HepG2 (cell line): Measurements from ENCODE around the gene PTPN18. TPM values are rescaled to one million over a fixed set of nuclear protein-coding genes. Genes with fewer than 3 reads are reported as not detected.

Experiments
- ELK4 ChIP-seq: sonication (generic); formaldehyde crosslinking; IDR thresholded peaks from 2 replicates; pipeline ENCODE4 v1.9.0; 2021; ENCODE audit warnings: missing genetic modification reagents, borderline replicate concordance
- FOXO1 ChIP-seq: sonication (generic); formaldehyde crosslinking; IDR thresholded peaks from 2 replicates; pipeline ENCODE4 v1.4.0; 2020; ENCODE audit warnings: missing genetic modification reagents
- IKZF1 ChIP-seq: fragments of 450-650 bp; IDR thresholded peaks from 2 replicates; pipeline ENCODE4 v1.7.1; 2016
- MBD4 ChIP-seq: IDR thresholded peaks from 2 replicates; pipeline ENCODE4 v1.6.1; 2012; ENCODE audit warnings: low read length, inconsistent platforms, borderline replicate concordance
- PAXIP1 ChIP-seq: sonication (generic); formaldehyde crosslinking; conservative IDR thresholded peaks from 2 replicates; pipeline ENCODE4 v1.4.0; 2020; ENCODE audit warnings: mild to moderate bottlenecking, missing genetic modification reagents, moderate library complexity
- RARA ChIP-seq: IDR thresholded peaks from 2 replicates; pipeline ENCODE4 v1.6.1; 2016; ENCODE audit warnings: missing genetic modification reagents, missing compliant biosample characterization
- SYNCRIP ChIP-seq: fragments of 200-400 bp; formaldehyde crosslinking; IDR thresholded peaks from 2 replicates; pipeline ENCODE4 v1.6.1; 2018; ENCODE audit warnings: mild to moderate bottlenecking, low read depth, low read length; ENCODE audit not compliant: insufficient read depth
- ZBTB37 ChIP-seq: sonication (generic); formaldehyde crosslinking; IDR thresholded peaks from 2 replicates; pipeline ENCODE4 v1.4.0; 2020; ENCODE audit warnings: mild to moderate bottlenecking, missing genetic modification reagents
- ZFAT ChIP-seq: sonication (generic); formaldehyde crosslinking; conservative IDR thresholded peaks from 2 replicates; pipeline ENCODE4 v1.8.1; 2023; ENCODE audit warnings: missing genetic modification reagents, inconsistent platforms
- ZNF318 ChIP-seq: sonication (generic); formaldehyde crosslinking; IDR thresholded peaks from 2 replicates; pipeline ENCODE4 v1.4.0; 2020; ENCODE audit warnings: mild to moderate bottlenecking, missing genetic modification reagents
- ZNF331 ChIP-seq: sonication (generic); formaldehyde crosslinking; IDR thresholded peaks from 2 replicates; pipeline ENCODE4 v1.4.0; 2020; ENCODE audit warnings: missing genetic modification reagents
- ZNF337 ChIP-seq: sonication (generic); formaldehyde crosslinking; IDR thresholded peaks from 2 replicates; pipeline ENCODE4 v1.5.1; 2020; ENCODE audit warnings: missing genetic modification reagents, low read depth, mild to moderate bottlenecking, borderline replicate concordance
- ZNF607 ChIP-seq: sonication (generic); formaldehyde crosslinking; IDR thresholded peaks from 2 replicates; pipeline ENCODE4 v1.5.1; 2020; ENCODE audit warnings: missing genetic modification reagents, mild to moderate bottlenecking, borderline replicate concordance
- ZNF780A ChIP-seq: sonication (generic); formaldehyde crosslinking; IDR thresholded peaks from 2 replicates; pipeline ENCODE4 v1.8.0; 2022; ENCODE audit warnings: mild to moderate bottlenecking, missing genetic modification reagents, moderate library complexity
- polyA plus RNA-seq, 8 experiments: library from polyadenylated mRNA; depleted of rRNA in 3 of 8; stranded (reverse) in 7 of 8; unstranded in 1 of 8; fragments of >200 nt; fragmentation: Illumina TruSeq in 4 of 8; extraction: Trizol in 4 of 8; gene quantifications; 2 replicates each; pipeline versions ENCODE4 v1.2.1 to v1.2.3, GENCODE V29; 2011 to 2016; ENCODE audit warnings: low read depth in 4 of 8, missing spikeins in 1 of 8, mixed read lengths in 1 of 8; ENCODE audit not compliant: insufficient read depth in 1 of 8
- total RNA-seq, 5 experiments: library from RNA; depleted of rRNA; stranded (reverse); fragments of >200 nt; fragmentation: Illumina TruSeq; extraction: Trizol; gene quantifications; 2 replicates each; pipeline ENCODE4 v1.2.3, GENCODE V29; 2016; ENCODE audit warnings: low read depth in 1 of 5

The PTPN18 gene
- total and polyA plus RNA-seq, 2 of the 13 experiments (the other 11 are each of a cell fraction or from before 2014, with no cell fraction given) = 14.8 to 39.6 TPM

GRCh38 chr2:130342533-130343275 lies 13.2 kb upstream of the PTPN18 start, which contains the start of gene IMP4 (continued):
- TF ChIP-seq ZNF318 (no peak), IKZF1 (no peak), ZNF337 (CRISPR knock-in tag) (no peak), ZFAT (no peak), MBD4 (no peak), ZNF607 (peak; percentile 87; the same call in 1 of the 2 replicates), PAXIP1 (0 out of 2 replicates have a peak, but pooled peaks have one; percentile 5), ZBTB37 (0 out of 2 replicates have a peak, but pooled peaks have one; percentile 30), ELK4 (no peak), RARA (CRISPR knock-in tag) (no peak), ZNF780A (CRISPR knock-in tag) (no peak), ZNF331 (CRISPR knock-in tag) (peak; percentile 53), FOXO1 (0 out of 2 replicates have a peak, but pooled peaks have one; percentile 5), SYNCRIP (no peak)
